ENCODE data around the gene TREML1.
"Not testable (repeated sequence)": the region's sequence is repeated elsewhere in the genome, so short reads cannot be mapped to it uniquely, and the experiment has no call there.

Gene TREML1, protein sequence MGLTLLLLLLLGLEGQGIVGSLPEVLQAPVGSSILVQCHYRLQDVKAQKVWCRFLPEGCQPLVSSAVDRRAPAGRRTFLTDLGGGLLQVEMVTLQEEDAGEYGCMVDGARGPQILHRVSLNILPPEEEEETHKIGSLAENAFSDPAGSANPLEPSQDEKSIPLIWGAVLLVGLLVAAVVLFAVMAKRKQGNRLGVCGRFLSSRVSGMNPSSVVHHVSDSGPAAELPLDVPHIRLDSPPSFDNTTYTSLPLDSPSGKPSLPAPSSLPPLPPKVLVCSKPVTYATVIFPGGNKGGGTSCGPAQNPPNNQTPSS

DNA sequence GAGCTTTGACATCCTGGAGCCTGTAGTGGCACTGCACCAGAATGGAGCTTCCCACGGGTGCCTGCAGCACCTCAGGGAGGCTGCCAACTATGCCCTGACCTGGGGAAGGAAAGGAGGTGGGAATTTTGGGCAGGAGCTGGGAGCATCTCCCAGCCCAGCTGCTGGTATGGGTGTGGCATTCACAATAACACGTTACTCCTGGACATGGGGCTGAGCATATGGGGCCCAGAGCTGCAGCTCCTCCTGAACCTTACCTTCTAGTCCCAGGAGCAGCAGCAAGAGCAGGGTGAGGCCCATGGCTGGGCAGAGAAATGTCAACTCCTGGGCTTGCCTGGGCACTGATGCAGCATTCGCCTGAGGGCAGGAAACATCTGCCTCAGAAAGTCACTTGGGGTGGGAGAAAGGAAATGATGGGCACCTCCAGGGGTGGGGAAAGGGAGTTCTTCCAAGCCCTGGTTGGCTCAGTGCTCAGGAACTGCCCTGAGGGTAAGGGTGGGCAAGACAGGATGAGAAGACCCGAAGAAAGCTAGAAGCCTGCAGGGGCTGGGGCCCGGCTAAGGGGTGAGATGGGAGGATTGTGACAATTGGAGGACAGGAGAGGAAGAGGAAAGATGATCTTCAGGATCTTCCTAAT lies at the start of gene TREML1:
Gene TREML1, minus strand, starts transcription at position 356 of the 634 bp plus-strand sequence. Its CDS starts 59 bp downstream, at position 297.
- DNase-seq (ENCODE audit: low read depth in 1 of 2, low spot score in 1 of 2), result no peak

DNA sequence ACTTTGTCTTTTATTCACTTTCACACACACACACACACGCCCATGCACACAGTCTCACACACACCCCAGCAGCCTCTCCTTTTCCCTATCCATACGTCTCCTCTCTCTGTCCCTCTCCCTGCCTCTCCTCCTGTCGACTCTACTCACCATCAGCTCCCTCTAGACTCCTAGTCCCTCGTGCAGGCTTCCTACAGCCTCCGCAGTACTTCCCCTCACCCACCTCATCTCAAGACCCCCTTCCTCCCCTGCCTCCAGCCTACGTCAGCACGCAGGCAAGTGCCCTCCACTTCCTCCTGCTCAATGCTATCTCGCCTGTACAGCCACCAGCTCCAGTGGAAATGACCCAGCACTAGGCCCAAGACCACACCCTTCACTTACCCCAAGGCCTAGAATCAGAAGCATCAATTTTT lies 47.6 kb upstream of the TREML1 start:
- no peak for DNase-seq (ENCODE audit: low read depth in 1 of 2, low spot score in 1 of 2)

- DNase-seq (ENCODE audit: low read depth in 1 of 2, low spot score in 1 of 2), result no peak
Measured at GRCh38 chr6:41200901-41201763, 47.0 kb upstream of the TREML1 start, which contains the start of gene TREML2. TSS of gene TREML2 (minus strand) at chr6:41201149. CDS start at chr6:41201008, 141 bp downstream.

DNA sequence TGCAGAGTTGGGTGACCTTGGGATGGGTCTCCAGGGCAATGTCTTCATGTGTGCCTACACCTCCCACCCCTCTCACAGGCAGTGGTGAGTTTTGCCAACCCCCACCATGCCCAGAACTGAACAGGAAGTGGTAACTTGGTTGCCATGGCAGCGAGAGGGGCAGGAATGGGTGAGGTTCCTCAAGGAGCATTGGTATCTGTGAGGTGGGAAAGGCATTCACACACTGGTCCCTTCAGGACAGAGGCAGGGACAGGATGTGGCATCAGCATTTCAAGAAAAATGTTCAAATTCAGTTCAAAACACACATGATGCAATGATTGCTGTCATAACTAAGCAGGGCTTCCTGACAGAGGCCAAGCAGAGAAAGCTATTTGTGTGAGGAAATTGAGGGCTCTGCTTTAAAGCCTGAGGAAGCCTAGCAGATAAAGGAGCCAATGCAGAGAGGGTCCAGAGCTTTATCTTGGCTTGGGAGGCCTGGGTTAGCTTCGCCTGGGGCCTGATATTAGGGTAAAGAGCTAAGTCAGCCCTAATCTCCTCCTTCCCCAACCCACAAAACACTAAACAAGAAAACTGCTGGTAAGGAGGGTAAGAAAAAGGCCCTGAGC lies 46.3 kb upstream of the TREML1 start:
- no peak for DNase-seq (ENCODE audit: low read depth in 1 of 2, low spot score in 1 of 2)

DNA sequence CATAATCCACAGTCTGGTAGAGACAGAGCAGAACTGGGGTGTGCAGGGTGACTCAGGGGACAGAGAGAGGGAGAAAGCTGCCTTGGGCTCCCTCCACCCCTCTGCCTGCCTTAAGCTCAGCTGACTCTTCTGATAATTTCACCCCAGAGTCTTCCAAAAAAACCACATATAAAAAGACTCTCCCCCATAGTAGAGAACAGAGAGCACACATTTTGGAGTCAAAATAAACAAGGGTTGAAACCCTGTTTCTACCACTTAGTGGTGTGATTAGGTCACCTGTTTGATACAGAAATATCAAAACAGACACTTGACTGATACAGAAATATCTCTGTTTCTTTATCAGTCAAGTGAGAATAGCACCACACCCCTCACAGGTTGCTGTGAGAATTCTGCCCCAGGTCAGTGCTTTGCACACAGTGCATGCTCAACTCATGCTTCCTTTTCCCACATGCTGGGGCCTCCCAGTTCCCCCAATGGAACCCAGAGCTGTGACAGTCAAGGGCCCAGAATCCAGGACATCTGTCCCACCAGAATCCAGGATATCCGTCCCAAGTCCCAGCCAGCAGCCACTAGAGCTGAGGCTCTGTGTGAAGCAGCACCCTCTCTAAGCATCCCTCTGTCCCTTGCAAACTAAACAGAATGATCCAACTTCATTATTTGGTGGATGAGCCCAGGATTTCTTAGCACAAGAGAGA lies 45.6 kb upstream of the TREML1 start:
- no peak for DNase-seq (ENCODE audit: low read depth in 1 of 2, low spot score in 1 of 2)

DNA sequence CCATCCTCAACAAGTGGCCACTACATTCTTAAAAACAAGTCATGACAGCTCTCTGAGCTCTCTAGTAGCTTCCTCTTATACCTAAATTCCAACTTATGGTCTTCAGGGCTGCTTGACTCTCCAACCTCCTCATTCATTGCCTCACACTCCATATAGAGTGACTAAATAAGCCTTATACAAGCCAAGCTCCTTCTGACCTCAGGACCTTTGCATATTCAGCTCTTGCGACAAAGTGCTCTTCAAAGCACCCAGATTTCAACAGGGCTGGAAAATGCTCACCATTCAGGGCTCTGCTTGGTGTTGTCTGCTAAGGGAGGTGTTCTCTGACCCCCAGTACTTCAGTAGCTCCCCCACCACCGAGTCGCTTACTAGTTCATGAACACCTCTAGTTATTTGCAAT lies 43.1 kb upstream of the TREML1 start:
- DNase-seq (ENCODE audit: low read depth in 1 of 2, low spot score in 1 of 2), result no peak

DNA sequence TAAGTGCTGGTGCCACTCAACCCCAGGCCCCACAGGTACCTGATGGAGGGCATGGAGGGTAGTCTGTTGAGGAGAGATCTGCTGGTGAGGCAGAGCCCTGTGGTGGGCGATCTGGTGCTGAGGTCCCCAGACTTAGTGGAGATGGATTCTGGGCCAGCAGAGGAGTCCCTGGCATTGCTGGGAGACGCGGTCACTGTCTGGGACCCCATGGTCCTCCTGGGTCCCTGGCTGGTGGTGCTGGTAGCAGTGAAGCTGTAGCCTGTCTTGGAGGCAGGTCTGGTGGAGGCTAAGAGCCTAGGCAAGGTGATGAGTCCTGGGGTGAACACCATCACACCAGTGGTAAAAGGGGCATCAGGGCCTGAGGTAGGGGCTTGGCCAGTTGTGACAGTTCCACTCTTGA lies 40.2 kb upstream of the TREML1 start:
- no peak for DNase-seq (ENCODE audit: low read depth in 1 of 2, low spot score in 1 of 2)

DNA sequence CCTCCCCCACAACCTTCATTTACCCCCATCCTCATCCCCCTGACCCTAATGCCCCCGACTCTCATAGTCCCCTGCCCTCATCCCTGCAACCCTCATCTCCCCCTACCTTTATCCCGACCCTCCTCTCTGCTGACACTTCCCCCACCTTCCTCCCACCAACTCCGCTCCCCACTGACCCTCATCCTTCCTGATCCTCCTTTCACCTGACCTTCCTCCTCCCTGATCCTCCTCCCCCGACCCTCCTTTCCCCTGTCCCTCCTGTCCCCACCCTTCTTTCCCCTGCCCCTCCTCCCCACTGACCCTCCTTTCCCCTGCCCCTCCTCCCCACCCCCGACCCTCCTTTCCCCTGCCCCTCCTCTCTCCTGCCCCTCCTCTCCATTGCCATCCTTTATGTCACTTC lies 39.7 kb upstream of the TREML1 start:
- DNase-seq (ENCODE audit: low read depth in 1 of 2, low spot score in 1 of 2), result no peak

DNA sequence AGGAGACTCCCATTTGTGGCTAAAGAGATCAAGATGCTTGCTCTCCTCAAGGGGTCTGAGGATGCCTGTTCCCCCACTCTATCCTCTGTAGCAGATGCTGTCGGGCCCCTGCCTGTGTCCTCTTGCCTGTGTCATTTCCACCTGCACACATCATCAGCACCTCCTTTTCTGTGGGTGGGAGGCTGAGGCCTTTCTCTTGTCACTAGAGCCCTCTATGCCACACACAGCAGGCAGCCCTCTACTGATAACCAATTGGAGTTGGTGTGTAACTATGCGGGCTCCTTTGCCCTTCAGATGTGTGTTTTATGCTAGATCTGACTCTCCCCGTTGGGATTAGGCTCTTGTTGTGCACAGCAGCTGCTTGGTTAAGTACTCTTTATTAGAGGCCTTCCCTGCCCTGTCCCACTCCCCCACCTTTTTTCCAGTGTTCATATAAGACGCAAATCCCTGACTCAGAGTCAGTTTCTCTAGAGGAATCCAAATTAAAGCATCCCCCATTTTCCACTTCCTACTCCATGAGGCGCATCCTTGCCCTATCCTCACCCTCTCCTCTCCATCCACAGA lies 39.1 kb upstream of the TREML1 start:
- no peak for DNase-seq (ENCODE audit: low read depth in 1 of 2, low spot score in 1 of 2)

DNA sequence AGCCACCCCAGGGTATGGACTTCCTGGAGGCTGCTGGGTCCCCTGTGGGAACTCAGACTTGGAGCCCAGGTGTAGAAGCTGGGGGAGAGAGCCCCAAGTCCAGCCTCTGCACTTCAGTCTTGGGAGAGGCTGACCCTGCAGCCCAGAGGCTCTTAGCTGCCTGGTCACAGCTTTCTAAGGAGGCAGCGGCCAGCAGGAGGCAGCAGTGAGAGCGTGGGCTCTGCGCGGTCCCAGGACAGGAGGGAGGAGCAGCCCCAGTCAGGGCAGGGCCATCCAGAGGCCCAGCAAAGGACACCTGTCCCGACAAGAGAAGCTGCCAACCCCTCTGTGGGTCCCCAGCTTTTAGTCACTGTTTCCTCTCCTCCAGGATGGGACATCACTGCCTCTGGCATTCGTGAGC lies 37.4 kb upstream of the TREML1 start:
- no peak for DNase-seq (ENCODE audit: low read depth in 1 of 2, low spot score in 1 of 2)

DNA sequence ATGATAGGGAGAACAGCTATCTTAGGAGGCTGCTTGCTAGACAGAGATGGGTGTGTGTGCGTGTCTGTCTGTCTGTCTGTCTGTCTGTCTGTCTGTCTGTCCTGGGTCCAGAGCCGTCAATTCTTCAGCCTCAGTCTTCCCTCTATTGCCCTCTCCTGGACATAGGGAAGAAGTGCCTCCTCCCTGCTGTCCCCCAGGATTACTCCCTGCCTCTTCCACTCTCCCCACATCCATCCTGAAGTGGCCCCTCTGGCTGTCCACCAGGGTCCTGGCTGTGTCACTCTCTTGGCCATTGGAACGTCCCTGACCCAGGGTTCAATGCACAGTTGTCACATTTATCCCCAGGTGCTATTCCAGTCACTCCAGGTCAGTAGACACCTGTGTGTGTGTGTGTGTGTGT lies 36.6 kb upstream of the TREML1 start:
- DNase-seq (ENCODE audit: low read depth in 1 of 2, low spot score in 1 of 2), result no peak

DNA sequence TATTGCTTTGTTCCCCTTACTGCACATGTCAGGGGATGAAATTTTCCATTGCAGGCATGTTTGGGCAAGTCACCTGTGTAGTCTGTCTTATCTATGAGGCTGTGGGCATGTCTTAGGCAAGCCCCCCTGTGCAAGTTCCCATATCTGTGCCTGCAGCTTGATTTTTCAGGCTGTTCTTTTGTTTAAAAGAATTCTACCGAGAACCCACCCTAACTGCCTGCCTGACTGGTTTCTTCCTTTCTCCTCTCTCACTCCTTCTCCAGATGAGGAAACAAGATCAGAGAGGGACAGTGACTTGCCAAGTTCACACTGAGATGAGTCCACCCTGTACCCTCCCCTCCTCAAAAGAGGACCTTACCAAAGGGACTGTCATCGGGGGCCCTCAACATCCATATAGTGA lies 35.8 kb upstream of the TREML1 start:
- DNase-seq (ENCODE audit: low read depth in 1 of 2, low spot score in 1 of 2), result no peak

GRCh38 chr6:41189046-41189445 lies 34.9 kb upstream of the TREML1 start:
- DNase-seq (ENCODE audit: low read depth in 1 of 2, low spot score in 1 of 2), result not testable (repeated sequence)

DNA sequence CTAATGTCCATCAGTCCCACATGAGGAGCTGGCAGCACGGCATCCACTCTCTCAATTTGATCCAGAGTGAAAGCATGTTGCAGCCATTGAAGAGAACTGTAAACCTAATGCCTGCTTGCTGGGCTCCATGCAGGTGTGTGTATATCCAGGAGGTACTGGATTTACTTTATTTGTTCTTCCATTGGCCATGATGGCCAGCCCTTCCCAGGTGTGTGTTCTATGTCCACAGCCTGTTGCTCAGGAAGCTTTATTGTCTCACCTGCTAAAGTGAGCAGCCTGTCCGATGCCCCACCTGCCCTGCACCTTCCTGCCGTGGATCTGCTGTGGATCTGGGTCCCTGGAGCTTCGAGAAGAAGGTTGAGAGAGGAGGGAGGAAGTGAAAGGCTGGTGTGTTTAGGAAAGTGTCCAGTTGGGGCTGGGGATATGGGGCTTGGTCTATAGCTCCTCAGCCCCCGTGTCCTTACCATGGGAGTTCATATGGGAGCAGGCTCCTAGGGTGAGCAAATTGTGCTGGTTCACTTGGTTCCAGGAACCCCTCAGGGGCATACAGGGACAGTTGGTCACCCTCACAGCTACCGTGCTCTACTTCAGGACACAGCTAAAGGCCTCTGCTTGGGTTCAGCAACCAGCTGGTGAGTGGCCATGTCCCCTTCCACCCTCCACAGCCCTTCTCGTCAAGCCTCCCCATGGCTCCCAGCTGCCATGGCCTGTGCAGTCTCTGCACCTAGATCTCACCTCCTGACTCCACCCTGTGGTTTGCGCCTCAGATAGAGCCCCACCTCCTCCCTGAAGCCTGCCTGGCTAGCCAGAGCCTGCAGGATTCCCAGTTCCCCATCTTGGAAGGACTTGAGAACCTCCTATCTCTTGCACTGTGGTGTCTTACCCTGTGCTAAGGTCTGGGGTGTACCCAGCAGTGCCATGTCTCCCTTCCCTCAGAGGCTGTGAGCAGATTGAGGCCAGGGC lies 34.1 kb upstream of the TREML1 start:
- DNase-seq (ENCODE audit: low read depth in 1 of 2, low spot score in 1 of 2), result no peak

GRCh38 chr6:41186031-41186562 lies 31.9 kb upstream of the TREML1 start:
- no peak for DNase-seq (ENCODE audit: low read depth in 1 of 2, low spot score in 1 of 2)

DNA sequence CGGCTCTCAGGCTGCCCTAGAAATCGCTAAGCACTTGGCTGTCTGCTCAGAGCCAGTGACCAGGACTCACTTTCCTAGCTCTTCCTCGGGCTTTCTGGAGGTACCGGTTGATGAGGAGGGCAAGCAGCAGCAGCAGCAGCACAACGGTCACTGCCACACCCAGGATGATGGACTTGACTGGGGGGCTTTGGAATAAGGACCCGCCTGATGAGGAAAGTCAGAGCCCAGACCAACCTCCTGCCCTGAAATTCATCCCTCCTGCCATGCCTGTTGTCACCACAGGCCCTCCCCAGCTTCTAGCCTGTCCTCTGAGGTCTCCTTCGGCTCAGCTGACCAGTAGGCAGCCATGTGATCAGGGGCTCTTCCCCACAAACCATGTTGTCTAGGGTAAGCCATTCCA lies 30.6 kb upstream of the TREML1 start:
- no peak for DNase-seq (ENCODE audit: low read depth in 1 of 2, low spot score in 1 of 2)

GRCh38 chr6:41182069-41183034 lies 28.2 kb upstream of the TREML1 start:
- DNase-seq (ENCODE audit: low read depth in 1 of 2, low spot score in 1 of 2), result peak in 1 of 2 donors; percentile 46

- DNase-seq (ENCODE audit: low read depth in 1 of 2, low spot score in 1 of 2), result no peak
Measured at GRCh38 chr6:41181566-41181965, 27.4 kb upstream of the TREML1 start.
